Effector memory CD4-positive, alpha-beta T cell (primary cell): ENCODE measurements around the gene WEE1.
A peak's percentile ranks its signal among the peaks of the same experiment; 100 is the strongest.

ENCODE experiments used
- DNase-seq, 3 donors: peaks; one replicate each; pipeline ENCODE4 v3.0.0-alpha.2; 2020
- H3K27ac ChIP-seq: 2 replicates; pipeline ENCODE4 v1.7.0; 2013; ENCODE audit warnings: mild to moderate bottlenecking, low read length, moderate library complexity; ENCODE audit not compliant: insufficient read depth, poor library complexity, severe bottlenecking
- H3K27me3 ChIP-seq: replicated peaks from 2 replicates; pipeline ENCODE4 v1.7.0; 2013; ENCODE audit warnings: mild to moderate bottlenecking, low read length; ENCODE audit not compliant: insufficient read depth, control insufficient read depth, poor library complexity, severe bottlenecking
- H3K36me3 ChIP-seq: 2 replicates; pipeline ENCODE4 v1.7.0; 2013; ENCODE audit warnings: mild to moderate bottlenecking, low read length, moderate library complexity; ENCODE audit not compliant: control insufficient read depth, insufficient read depth
- H3K4me1 ChIP-seq: 2 replicates; pipeline ENCODE4 v1.7.0; 2013; ENCODE audit warnings: low read length, mild to moderate bottlenecking; ENCODE audit not compliant: control insufficient read depth, insufficient read depth, poor library complexity, severe bottlenecking
- H3K4me3 ChIP-seq: 2 replicates; pipeline ENCODE4 v1.7.0; 2013; ENCODE audit warnings: low read length, low read depth, mild to moderate bottlenecking; ENCODE audit not compliant: insufficient read depth, poor library complexity, severe bottlenecking
- H3K9me3 ChIP-seq: 2 replicates; pipeline ENCODE4 v1.7.0; 2013; ENCODE audit warnings: mild to moderate bottlenecking, low read length, moderate library complexity; ENCODE audit not compliant: control insufficient read depth

Gene WEE1

DNA sequence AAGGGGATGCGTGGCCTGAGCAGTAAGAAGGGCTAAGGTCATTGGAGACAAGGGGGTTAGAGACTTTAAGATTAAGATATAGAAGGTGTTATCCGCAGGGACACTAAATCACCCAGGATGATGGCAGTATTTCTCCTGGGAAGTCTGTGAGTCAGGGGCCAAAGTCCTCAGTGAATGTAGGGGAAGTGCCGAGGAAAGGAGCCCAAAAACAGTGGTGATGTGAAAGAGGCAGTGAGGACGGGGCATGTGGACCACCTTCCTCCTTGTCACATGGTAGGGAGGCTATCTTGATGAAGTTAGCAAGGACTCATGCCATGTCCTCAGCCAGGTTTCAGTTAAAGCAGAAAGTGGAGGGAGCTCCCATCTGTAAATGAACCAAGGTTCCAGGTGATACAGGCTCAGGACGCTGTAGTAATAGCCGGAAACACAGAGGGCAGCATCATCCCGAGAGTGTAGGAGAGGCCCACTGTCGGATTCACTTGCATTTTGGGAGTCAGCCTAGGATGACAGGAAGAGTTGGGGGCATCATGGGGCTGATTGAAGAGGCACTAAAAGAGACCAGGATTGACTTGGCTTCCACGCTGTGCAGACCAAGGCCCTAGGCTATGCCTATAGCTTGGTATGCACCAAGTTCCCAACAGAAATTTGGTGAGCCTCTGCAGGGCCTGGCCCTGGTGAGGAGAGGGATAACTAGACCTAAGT is 33.5 kb downstream of the WEE1 start:
- Histone ChIP-seq H3K9me3 (no peaks in the 10 kb centered on the region), H3K4me1 (no peaks in the 10 kb centered on the region), H3K36me3 (no peaks in the 10 kb centered on the region), H3K27ac (no peak overlapping the region), H3K4me3 (no peak overlapping the region), H3K27me3 (no peaks in the 10 kb centered on the region)
- DNase-seq = no peak

- Histone ChIP-seq H3K27me3 (no peaks in the 10 kb centered on the region), H3K4me3 (no peak overlapping the region), H3K4me1 (no peaks in the 10 kb centered on the region), H3K9me3 (no peaks in the 10 kb centered on the region), H3K36me3 (no peaks in the 10 kb centered on the region), H3K27ac (no peak overlapping the region)
- no peak for DNase-seq
These were observed 34.0 kb downstream of the WEE1 start for GRCh38 chr11:9607511-9607899.

DNA sequence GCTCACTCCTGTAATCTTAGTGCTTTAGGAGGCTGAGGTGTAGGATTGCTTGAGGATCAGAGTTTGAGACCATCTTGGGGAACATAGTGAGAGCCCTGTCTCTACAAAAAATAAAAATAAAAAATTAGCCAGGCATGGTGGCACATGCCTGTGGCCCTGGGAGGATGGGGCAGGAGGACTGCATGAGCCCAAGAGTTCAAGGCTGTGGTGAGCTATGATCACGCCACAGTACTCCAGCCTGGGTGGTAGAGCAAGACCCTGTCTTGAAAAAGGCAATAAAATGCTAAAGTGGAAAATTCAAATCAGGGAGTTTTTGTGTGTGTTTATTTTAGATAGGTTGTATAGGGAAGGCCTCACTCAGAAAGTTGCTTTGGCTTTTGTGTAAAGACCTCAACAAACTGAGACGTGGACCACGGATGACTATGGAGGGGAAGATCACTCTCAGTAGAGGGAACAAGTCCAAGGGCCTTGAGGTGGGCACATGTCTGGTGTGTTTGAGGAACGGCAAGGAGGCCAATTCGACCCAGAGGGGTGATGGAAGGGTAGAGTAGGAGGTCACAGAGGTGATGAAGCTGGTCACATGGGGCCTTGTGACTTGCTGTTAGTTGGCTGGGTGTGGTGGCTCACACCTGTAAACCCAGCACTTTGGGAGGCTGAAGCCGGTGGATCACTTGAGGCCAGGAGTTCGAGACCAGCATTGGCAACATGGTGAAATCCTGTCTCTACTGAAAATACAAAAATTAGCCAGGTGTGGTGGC is 35.7 kb downstream of the WEE1 start:
- no peak for DNase-seq
- Histone ChIP-seq H3K36me3 (no peaks in the 10 kb centered on the region), H3K4me3 (no peak overlapping the region), H3K9me3 (no peaks in the 10 kb centered on the region), H3K27ac (no peak overlapping the region), H3K4me1 (peaks cover 4% of the 10 kb centered on the region), H3K27me3 (no peaks in the 10 kb centered on the region)

GRCh38 chr11:9609841-9610240 is 36.4 kb downstream of the WEE1 start:
- H3K27ac ChIP-seq = no peak overlapping the region
- H3K4me1 ChIP-seq = peaks cover 10% of the 10 kb centered on the region
- DNase-seq = no peak
- H3K9me3 ChIP-seq = no peaks in the 10 kb centered on the region
- no peaks in the 10 kb centered on the region for H3K36me3 ChIP-seq
- no peaks in the 10 kb centered on the region for H3K27me3 ChIP-seq
- no peak overlapping the region for H3K4me3 ChIP-seq

GRCh38 chr11:9613118-9613829 is 39.8 kb downstream of the WEE1 start:
- Histone ChIP-seq H3K27ac (peak overlapping the region; percentile 93), H3K9me3 (no peaks in the 10 kb centered on the region), H3K27me3 (no peaks in the 10 kb centered on the region), H3K4me1 (peaks cover 13% of the 10 kb centered on the region), H3K36me3 (no peaks in the 10 kb centered on the region), H3K4me3 (peak overlapping the region; percentile 63)
- DNase-seq = peak; percentile 63 to 74 (median 73)

DNA sequence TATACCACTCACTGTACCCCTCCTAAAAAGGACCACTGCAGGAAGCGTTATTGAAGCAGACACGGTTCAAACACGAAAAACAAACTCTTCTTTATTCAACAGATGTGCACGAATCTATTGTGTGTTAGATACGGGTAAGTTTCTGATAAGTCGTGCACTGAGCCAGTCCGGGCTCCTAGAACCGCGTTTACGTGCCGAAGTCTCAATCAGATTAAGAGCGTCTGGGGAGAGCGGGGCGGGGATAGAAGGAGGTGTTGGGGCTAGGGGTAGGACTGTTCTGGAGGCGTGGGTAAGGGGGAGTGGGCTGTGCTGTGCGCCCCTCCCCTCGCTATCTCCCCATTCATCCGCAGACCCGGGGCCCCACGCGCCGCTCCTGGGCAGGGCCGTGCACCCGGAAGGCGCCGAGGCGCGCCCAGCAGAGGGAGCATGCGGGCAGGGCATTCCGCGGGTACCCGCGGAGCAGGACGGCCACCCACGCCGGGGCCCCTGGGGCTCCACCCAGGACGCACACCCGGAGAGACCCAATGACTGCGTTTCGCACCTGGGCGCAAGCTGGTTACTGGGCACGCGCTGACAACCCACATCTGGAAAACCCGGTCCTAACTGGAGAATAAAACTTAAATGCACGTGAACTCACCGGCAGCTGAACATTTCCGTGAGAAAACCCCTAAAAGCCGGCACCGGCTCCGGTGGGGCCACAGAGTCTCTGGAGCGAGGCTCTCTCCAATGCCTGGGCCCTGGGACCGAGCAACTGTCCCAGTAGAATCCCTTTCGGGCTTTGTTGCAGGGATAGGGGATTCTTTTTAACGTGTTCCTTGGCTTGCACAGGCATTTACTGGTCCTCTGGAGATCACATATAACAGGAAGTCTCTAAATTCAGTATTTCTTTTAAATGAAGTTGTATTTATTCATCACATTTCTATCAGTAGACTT is 40.6 kb downstream of the WEE1 start:
- Histone ChIP-seq H3K4me1 (peaks cover 13% of the 10 kb centered on the region), H3K36me3 (no peaks in the 10 kb centered on the region), H3K4me3 (peak overlapping the region; percentile 63), H3K27ac (peak overlapping the region; percentile 93), H3K27me3 (no peaks in the 10 kb centered on the region), H3K9me3 (no peaks in the 10 kb centered on the region)
- peak; percentile 84 to 88 (median 86) for DNase-seq

DNA sequence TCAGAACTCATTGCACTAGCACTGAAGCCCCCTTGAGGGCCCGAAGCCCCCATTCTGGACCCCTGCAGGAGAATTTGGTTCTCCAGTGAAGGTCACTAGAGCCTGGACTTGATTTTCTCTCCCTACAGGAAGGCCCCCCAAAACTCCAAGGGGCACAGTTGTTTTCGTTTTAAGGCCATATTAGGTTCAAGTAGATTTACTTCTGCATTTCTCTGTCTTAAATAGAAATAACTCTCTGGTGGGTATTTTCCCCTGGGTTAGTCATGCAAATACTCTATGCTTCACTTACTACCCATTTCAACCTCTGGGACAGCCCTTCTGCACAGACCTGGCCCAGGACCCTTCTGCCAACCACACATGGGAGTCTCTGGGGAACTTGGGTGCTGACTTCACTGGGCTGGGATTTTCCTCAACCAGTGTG is 41.6 kb downstream of the WEE1 start:
- Histone ChIP-seq H3K27me3 (no peaks in the 10 kb centered on the region), H3K4me1 (peaks cover 13% of the 10 kb centered on the region), H3K36me3 (no peaks in the 10 kb centered on the region), H3K9me3 (no peaks in the 10 kb centered on the region), H3K27ac (peak overlapping the region; percentile 93), H3K4me3 (peak overlapping the region; percentile 63)
- DNase-seq = no peak

- Histone ChIP-seq H3K9me3 (no peaks in the 10 kb centered on the region), H3K4me1 (peaks cover 13% of the 10 kb centered on the region), H3K4me3 (no peak overlapping the region), H3K36me3 (no peaks in the 10 kb centered on the region), H3K27ac (no peak overlapping the region), H3K27me3 (no peaks in the 10 kb centered on the region)
- DNase-seq = no peak
These were observed 42.7 kb downstream of the WEE1 start for GRCh38 chr11:9616042-9616675.

GRCh38 chr11:9616858-9617257 is 43.4 kb downstream of the WEE1 start:
- no peak for DNase-seq
- Histone ChIP-seq H3K27me3 (no peaks in the 10 kb centered on the region), H3K27ac (no peak overlapping the region), H3K9me3 (no peaks in the 10 kb centered on the region), H3K4me3 (no peak overlapping the region), H3K4me1 (peaks cover 13% of the 10 kb centered on the region), H3K36me3 (no peaks in the 10 kb centered on the region)
